Measurements from ENCODE around the gene CDKAL1.

CDKAL1 gene

GRCh38 chr6:20678831-20679352 lies 144.6 kb downstream of the CDKAL1 start:
- DNase-seq (ENCODE audit: low read depth): no peak

- peak; percentile 6 for DNase-seq (ENCODE audit: low read depth)
These were observed 146.5 kb downstream of the CDKAL1 start for GRCh38 chr6:20680697-20681165.

GRCh38 chr6:20681243-20681684 lies 147.0 kb downstream of the CDKAL1 start:
- DNase-seq (ENCODE audit: low read depth): no peak

- DNase-seq (ENCODE audit: low read depth): no peak
These were observed 150.2 kb downstream of the CDKAL1 start for GRCh38 chr6:20684474-20684873.

- no peak for DNase-seq (ENCODE audit: low read depth)
These were observed 151.9 kb downstream of the CDKAL1 start for GRCh38 chr6:20686142-20686541.

- no peak for DNase-seq (ENCODE audit: low read depth)
These were observed 153.2 kb downstream of the CDKAL1 start for GRCh38 chr6:20687494-20687893.

- DNase-seq (ENCODE audit: low read depth): peak; percentile 67
These were observed 154.6 kb downstream of the CDKAL1 start for GRCh38 chr6:20688710-20689500.

- no peak for DNase-seq (ENCODE audit: low read depth)
These were observed 156.9 kb downstream of the CDKAL1 start for GRCh38 chr6:20691185-20691584.

- DNase-seq (ENCODE audit: low read depth): peak; percentile 40
These were observed 157.8 kb downstream of the CDKAL1 start for GRCh38 chr6:20692023-20692422.

GRCh38 chr6:20693466-20694063 lies 159.3 kb downstream of the CDKAL1 start:
- DNase-seq (ENCODE audit: low read depth): peak; percentile 75

GRCh38 chr6:20696676-20697075 lies 162.4 kb downstream of the CDKAL1 start:
- peak; percentile 89 for DNase-seq (ENCODE audit: low read depth)

GRCh38 chr6:20698675-20699074 lies 164.4 kb downstream of the CDKAL1 start:
- no peak for DNase-seq (ENCODE audit: low read depth)

- no peak for DNase-seq (ENCODE audit: low read depth)
These were observed 165.1 kb downstream of the CDKAL1 start for GRCh38 chr6:20699402-20699801.

- DNase-seq (ENCODE audit: low read depth): no peak
These were observed 166.1 kb downstream of the CDKAL1 start for GRCh38 chr6:20700375-20700774.

GRCh38 chr6:20702366-20702765 lies 168.1 kb downstream of the CDKAL1 start:
- no peak for DNase-seq (ENCODE audit: low read depth)

GRCh38 chr6:20703049-20703448 lies 168.8 kb downstream of the CDKAL1 start:
- DNase-seq (ENCODE audit: low read depth): no peak

- DNase-seq (ENCODE audit: low read depth): peak; percentile 43
These were observed 170.2 kb downstream of the CDKAL1 start for GRCh38 chr6:20704325-20705025.

GRCh38 chr6:20705741-20706140 lies 171.5 kb downstream of the CDKAL1 start:
- DNase-seq (ENCODE audit: low read depth): no peak

GRCh38 chr6:20706238-20706938 lies 172.1 kb downstream of the CDKAL1 start:
- DNase-seq (ENCODE audit: low read depth): no peak

GRCh38 chr6:20706939-20707485 lies 172.8 kb downstream of the CDKAL1 start:
- DNase-seq (ENCODE audit: low read depth): no peak

- no peak for DNase-seq (ENCODE audit: low read depth)
These were observed 173.6 kb downstream of the CDKAL1 start for GRCh38 chr6:20707870-20708269.
